CD14-positive monocyte (primary cell): ENCODE data around the gene BLID. TPM values are rescaled to one million over a fixed set of nuclear protein-coding genes. Genes with fewer than 3 reads are reported as not detected.

Experiments
- DNase-seq, 3 donors: peaks; one replicate each; pipeline ENCODE4 v3.0.0-alpha.2; 2011 to 2022
- H2AFZ ChIP-seq: 2 replicates; pipeline ENCODE4 v1.6.0; 2012; ENCODE audit warnings: mild to moderate bottlenecking, low read depth, low read length, inconsistent platforms; ENCODE audit not compliant: insufficient read depth, poor library complexity, severe bottlenecking
- H3K27ac ChIP-seq, 2 donors: 1 replicate in 1 of 2; 2 replicates in 1 of 2; pipeline ENCODE4 v1.5.1; 2012 to 2013; ENCODE audit warnings: low read length in 2 of 2, control low read depth in 1 of 2, inconsistent platforms in 1 of 2, low read depth in 1 of 2, mild to moderate bottlenecking in 1 of 2
- H3K27me3 ChIP-seq, 2 donors: one replicate each; pipeline versions ENCODE4 v1.6.0 to v1.6.1; 2011 to 2013; ENCODE audit warnings: low read length in 2 of 2; ENCODE audit not compliant: control insufficient read depth in 2 of 2, insufficient read depth in 2 of 2
- H3K36me3 ChIP-seq, 2 donors: replicated peaks in 1 of 2; 1 replicate in 1 of 2; 2 replicates in 1 of 2; pipeline versions ENCODE4 v1.5.1 to v1.6.1; 2012 to 2013; ENCODE audit warnings: low read length in 2 of 2, control low read depth in 1 of 2, inconsistent platforms in 1 of 2, mild to moderate bottlenecking in 1 of 2; ENCODE audit not compliant: insufficient read depth in 2 of 2, control insufficient read depth in 1 of 2
- H3K4me1 ChIP-seq, 2 donors: 1 replicate in 1 of 2; 2 replicates in 1 of 2; pipeline versions ENCODE4 v1.5.1 to v1.6.1; 2012 to 2013; ENCODE audit warnings: low read length in 2 of 2, control low read depth in 1 of 2, inconsistent platforms in 1 of 2, mild to moderate bottlenecking in 1 of 2, moderate library complexity in 1 of 2; ENCODE audit not compliant: insufficient read depth in 2 of 2, control insufficient read depth in 1 of 2
- H3K4me2 ChIP-seq: replicated peaks from 2 replicates; pipeline ENCODE3; 2012; ENCODE audit warnings: low read length, moderate library complexity, mild to moderate bottlenecking; ENCODE audit not compliant: poor library complexity, severe bottlenecking; ENCODE audit errors: extremely low read depth
- H3K4me3 ChIP-seq, 3 experiments: fragments of 200-600 bp in 1 of 3; sonication (generic) in 1 of 3; replicated peaks in 1 of 3; 1 replicate in 2 of 3; 2 replicates in 1 of 3; pipeline ENCODE4 v1.5.1; 2011 to 2013; ENCODE audit warnings: low read length in 3 of 3, mild to moderate bottlenecking in 3 of 3, control low read depth in 2 of 3, low read depth in 2 of 3, inconsistent platforms in 1 of 3, moderate library complexity in 1 of 3
- H3K79me2 ChIP-seq: 2 replicates; pipeline ENCODE4 v1.6.0; 2012; ENCODE audit warnings: mild to moderate bottlenecking, control low read depth, inconsistent platforms, low read length, moderate library complexity; ENCODE audit not compliant: insufficient read depth
- H3K9ac ChIP-seq: 2 replicates; pipeline ENCODE4 v1.6.0; 2017; ENCODE audit warnings: low read length, mild to moderate bottlenecking; ENCODE audit not compliant: insufficient read depth, poor library complexity, severe bottlenecking
- H3K9me3 ChIP-seq, 2 donors: replicated peaks in 1 of 2; 1 replicate in 1 of 2; 2 replicates in 1 of 2; pipeline versions ENCODE4 v1.5.1 to v1.6.1; 2012 to 2013; ENCODE audit warnings: low read length in 2 of 2, control low read depth in 1 of 2; ENCODE audit not compliant: control insufficient read depth in 1 of 2, insufficient read depth in 1 of 2
- H4K20me1 ChIP-seq: 2 replicates; pipeline ENCODE4 v1.6.0; 2012; ENCODE audit warnings: mild to moderate bottlenecking, low read length, control low read depth, moderate library complexity; ENCODE audit not compliant: insufficient read depth
- H3K27ac Mint-ChIP-seq, 7 donors: one replicate each; pipeline ENCODE4 v1.8.0; 2020; ENCODE audit warnings: mild to moderate bottlenecking in 7 of 7, mixed read lengths in 7 of 7, moderate library complexity in 6 of 7, inconsistent platforms in 2 of 7
- H3K27me3 Mint-ChIP-seq, 3 donors: one replicate each; pipeline ENCODE4 v1.8.0; 2021 to 2022; ENCODE audit warnings: low read depth in 3 of 3, mild to moderate bottlenecking in 3 of 3, mixed read lengths in 3 of 3, moderate library complexity in 3 of 3, inconsistent platforms in 1 of 3
- H3K36me3 Mint-ChIP-seq, 2 donors: one replicate each; pipeline ENCODE4 v1.8.0; 2020; ENCODE audit warnings: mixed read lengths in 2 of 2, inconsistent platforms in 1 of 2, mild to moderate bottlenecking in 1 of 2
- H3K4me1 Mint-ChIP-seq: one replicate; pipeline ENCODE4 v1.8.0; 2020; ENCODE audit warnings: mild to moderate bottlenecking, mixed read lengths
- H3K4me3 Mint-ChIP-seq, 2 donors: one replicate each; pipeline ENCODE4 v1.8.0; 2020; ENCODE audit warnings: mild to moderate bottlenecking in 2 of 2, mixed read lengths in 2 of 2, moderate library complexity in 1 of 2
- H3K9me3 Mint-ChIP-seq, 7 donors: one replicate each; pipeline ENCODE4 v1.8.0; 2020 to 2022; ENCODE audit warnings: mixed read lengths in 7 of 7, mild to moderate bottlenecking in 6 of 7, moderate library complexity in 6 of 7, inconsistent platforms in 2 of 7
- CTCF ChIP-seq: fragments of 200-600 bp; IDR thresholded peaks from one replicate; pipeline ENCODE4 v1.8.0; 2022; ENCODE audit warnings: antibody characterized with exemption, mild to moderate bottlenecking
- WGBS: methylation state at CpG from one replicate; pipeline ENCODE4 v1.1.5; 2013; ENCODE audit warnings: missing lambda C conversion rate; ENCODE audit not compliant: insufficient coverage; 5-methylcytosine and 5-hydroxymethylcytosine counted together
- intact Hi-C, 2 donors: fragments of 100-400 bp; cut with micrococcal nuclease; formaldehyde crosslinking; loops; one replicate each; pipeline versions ENCODE4 v1.15.0 to v1.15.1; 2023
- polyA plus RNA-seq, 3 donors: library from polyadenylated mRNA; depleted of rRNA in 1 of 3; unstranded in 2 of 3; stranded (reverse) in 1 of 3; fragments of 300-500 nt in 2 of 3; fragments of >200 nt in 1 of 3; fragmentation: Illumina TruSeq in 2 of 3; gene quantifications; 1 replicate in 2 of 3; 2 replicates in 1 of 3; pipeline ENCODE4 v1.2.3, GENCODE V29; 2012 to 2021

The BLID gene
- polyA plus RNA-seq, 3 donors = not detected

- Histone ChIP-seq H3K4me1 (no peaks in the 10 kb centered on the region), H3K4me2 (no peak overlapping the region), H3K4me3 (no peak overlapping the region), H3K27ac (no peak overlapping the region), H4K20me1 (no peaks in the 10 kb centered on the region), H3K9ac (no peak overlapping the region), H3K9me3 (no peaks in the 10 kb centered on the region), H3K79me2 (no peaks in the 10 kb centered on the region), H3K36me3 (no peaks in the 10 kb centered on the region), H3K27me3 (no peaks in the 10 kb centered on the region), H2AFZ (no peak overlapping the region)
- no peaks in the 10 kb centered on the region for H3K4me1 Mint-ChIP-seq
- H3K36me3 Mint-ChIP-seq = no peaks in the 10 kb centered on the region
- H3K9me3 Mint-ChIP-seq = peaks cover 0 to 2% (median 0%) of the 10 kb centered on the region in 7 donors
- WGBS = no CpG with 5 or more reads among the region's 1 CpG
- no peak overlapping the region for H3K4me3 Mint-ChIP-seq
- no peak for DNase-seq
- no peak for TF ChIP-seq CTCF
- intact Hi-C loops = no loop called here
- no peak overlapping the region for H3K27ac Mint-ChIP-seq
- peaks cover 0 to 8% (median 7%) of the 10 kb centered on the region in 3 donors for H3K27me3 Mint-ChIP-seq
Measured at GRCh38 chr11:122139595-122139866, 23.5 kb upstream of the BLID start.

- Histone ChIP-seq H2AFZ (no peak overlapping the region), H3K9ac (no peak overlapping the region), H3K4me2 (no peak overlapping the region), H3K27me3 (no peaks in the 10 kb centered on the region), H3K27ac (no peak overlapping the region), H3K4me3 (no peak overlapping the region), H4K20me1 (no peaks in the 10 kb centered on the region), H3K79me2 (no peaks in the 10 kb centered on the region), H3K9me3 (no peaks in the 10 kb centered on the region), H3K36me3 (no peaks in the 10 kb centered on the region), H3K4me1 (no peaks in the 10 kb centered on the region)
- intact Hi-C loops = no loop called here
- Mint-ChIP-seq H3K4me1 (no peaks in the 10 kb centered on the region), H3K9me3 (peaks cover 0 to 2% (median 0%) of the 10 kb centered on the region in 7 donors), H3K4me3 (no peak overlapping the region), H3K27ac (no peak overlapping the region), H3K27me3 (peaks cover 0 to 8% (median 7%) of the 10 kb centered on the region in 3 donors), H3K36me3 (no peaks in the 10 kb centered on the region)
- TF ChIP-seq CTCF = no peak
- no peak for DNase-seq
- WGBS = no CpG with 5 or more reads among the region's 5 CpGs
Measured at GRCh38 chr11:122138744-122139594, 23.0 kb upstream of the BLID start.
